B cell (primary cell): ENCODE results near the gene CARD10. TPM values are rescaled to one million over a fixed set of nuclear protein-coding genes. Genes with fewer than 3 reads are reported as not detected.

Experiments
- ATAC-seq: fragments of 200-7000 bp; cut with Tn5 transposase; one replicate; pipeline ENCODE4 v1.10.0; 2021; ENCODE audit warnings: low read depth, mild to moderate bottlenecking, moderate number of reproducible peaks, moderate library complexity
- CTCF ChIA-PET: fragments of 350-600 bp; sonication (Branson Sonifier 250); formaldehyde crosslinking; loops from one replicate; lab custom pipeline; 2021; ENCODE audit warnings: antibody characterized with exemption, inconsistent platforms; lab: Charles Lee
- POLR2A ChIA-PET: fragments of 350-600 bp; sonication (Branson Sonifier 250); formaldehyde crosslinking; loops from one replicate; lab custom pipeline; 2021; ENCODE audit warnings: antibody characterized with exemption; lab: Charles Lee
- DNase-seq: peaks from one replicate; pipeline ENCODE4 v3.0.0; 2013
- H2AFZ ChIP-seq: 2 replicates; pipeline ENCODE4 v1.6.1; 2012; ENCODE audit warnings: mild to moderate bottlenecking, low read depth, low read length; ENCODE audit not compliant: insufficient read depth, poor library complexity, severe bottlenecking
- H3K27ac ChIP-seq, 2 donors: 1 replicate in 1 of 2; 2 replicates in 1 of 2; pipeline ENCODE4 v1.5.1; 2012 to 2013; ENCODE audit warnings: low read length in 2 of 2, mild to moderate bottlenecking in 2 of 2, moderate library complexity in 1 of 2
- H3K27me3 ChIP-seq, 4 experiments: fragments of 200-600 bp in 1 of 4; sonication (generic) in 1 of 4; replicated peaks in 1 of 4; 1 replicate in 2 of 4; 2 replicates in 2 of 4; pipeline versions ENCODE4 v1.6.1 to v1.7.0; 2013 to 2016; ENCODE audit warnings: low read length in 3 of 4, mild to moderate bottlenecking in 2 of 4, mixed read lengths in 1 of 4, moderate library complexity in 1 of 4; ENCODE audit not compliant: insufficient read depth in 4 of 4, control insufficient read depth in 3 of 4; ENCODE audit errors: control extremely low read depth in 1 of 4
- H3K36me3 ChIP-seq, 2 experiments: replicated peaks in 1 of 2; 1 replicate in 1 of 2; 2 replicates in 1 of 2; pipeline versions ENCODE4 v1.6.1 to v1.7.1; 2013; ENCODE audit warnings: low read length in 1 of 2; ENCODE audit not compliant: insufficient read depth in 2 of 2, control insufficient read depth in 1 of 2; ENCODE audit errors: control extremely low read depth in 1 of 2, extremely low read depth in 1 of 2
- H3K4me1 ChIP-seq, 2 donors: fragments of 200-600 bp in 1 of 2; sonication (generic) in 1 of 2; 1 replicate in 1 of 2; 2 replicates in 1 of 2; pipeline versions ENCODE4 v1.5.1 to v1.6.1; 2013 to 2017; ENCODE audit warnings: low read length in 2 of 2; ENCODE audit not compliant: control insufficient read depth in 2 of 2, insufficient read depth in 2 of 2
- H3K4me2 ChIP-seq: replicated peaks from 2 replicates; pipeline ENCODE3; 2012; ENCODE audit warnings: mild to moderate bottlenecking, low read depth, low read length; ENCODE audit not compliant: poor library complexity, severe bottlenecking
- H3K4me3 ChIP-seq, 5 experiments: fragments of 200-600 bp in 1 of 5; sonication (generic) in 1 of 5; 1 replicate in 3 of 5; 2 replicates in 2 of 5; pipeline versions ENCODE4 v1.5.1 to v1.7.0; 2011 to 2016; ENCODE audit warnings: low read length in 4 of 5, mild to moderate bottlenecking in 4 of 5, low read depth in 2 of 5, control low read depth in 1 of 5, moderate library complexity in 1 of 5; ENCODE audit not compliant: insufficient read depth in 1 of 5; ENCODE audit errors: control extremely low read depth in 1 of 5, extremely low read depth in 1 of 5
- H3K79me2 ChIP-seq: fragments of 200-600 bp; sonication (generic); one replicate; pipeline ENCODE4 v1.6.0; 2016; ENCODE audit warnings: low read length; ENCODE audit not compliant: control insufficient read depth, insufficient read depth
- H3K9ac ChIP-seq: fragments of 200-600 bp; sonication (generic); 2 replicates; pipeline ENCODE4 v1.6.1; 2017; ENCODE audit warnings: mild to moderate bottlenecking, low read length, moderate library complexity
- H3K9me3 ChIP-seq, 3 donors: one replicate each; pipeline versions ENCODE4 v1.6.1 to v1.7.1; 2013; ENCODE audit warnings: low read length in 2 of 3; ENCODE audit not compliant: control insufficient read depth in 2 of 3, insufficient read depth in 1 of 3; ENCODE audit errors: control extremely low read depth in 1 of 3
- H4K20me1 ChIP-seq: 2 replicates; pipeline ENCODE4 v1.6.0; 2012; ENCODE audit warnings: mild to moderate bottlenecking, low read length; ENCODE audit not compliant: insufficient read depth, control insufficient read depth, poor library complexity, severe bottlenecking
- H3K27ac Mint-ChIP-seq: one replicate; pipeline ENCODE4 v1.8.0; 2021; ENCODE audit warnings: mixed read lengths
- H3K27me3 Mint-ChIP-seq: one replicate; pipeline ENCODE4 v1.8.0; 2021; ENCODE audit warnings: mixed read lengths
- H3K4me1 Mint-ChIP-seq: one replicate; pipeline ENCODE4 v1.8.0; 2021; ENCODE audit warnings: mixed read lengths
- H3K4me3 Mint-ChIP-seq: one replicate; pipeline ENCODE4 v1.8.0; 2021; ENCODE audit warnings: mixed read lengths
- H3K9me3 Mint-ChIP-seq: one replicate; pipeline ENCODE4 v1.8.0; 2022; ENCODE audit warnings: mixed read lengths; ENCODE audit not compliant: insufficient read depth
- EZH2 ChIP-seq: IDR thresholded peaks from 2 replicates; pipeline ENCODE4 v1.6.1; 2012; ENCODE audit warnings: borderline replicate concordance, low read depth, mild to moderate bottlenecking, moderate library complexity, low read length; ENCODE audit not compliant: insufficient read depth, poor library complexity, severe bottlenecking
- WGBS: methylation state at CpG from one replicate; pipeline ENCODE4 v1.1.5; 2013; ENCODE audit warnings: missing lambda C conversion rate; ENCODE audit not compliant: insufficient coverage; 5-methylcytosine and 5-hydroxymethylcytosine counted together
- intact Hi-C: fragments of 100-400 bp; cut with micrococcal nuclease; formaldehyde crosslinking; loops from one replicate; pipeline ENCODE4 v1.10.0; 2022
- polyA plus RNA-seq: library from polyadenylated mRNA; depleted of rRNA; stranded (reverse); fragments of >200 nt; gene quantifications from 2 replicates; pipeline ENCODE4 v1.2.3, GENCODE V29; 2012
- total RNA-seq, 2 donors: library from RNA; stranded (reverse); fragments of 120-200 nt in 1 of 2; gene quantifications; 1 replicate in 1 of 2; 2 replicates in 1 of 2; pipeline versions ENCODE4 v1.2.3 to v1.2.4, GENCODE V29; 2013 to 2022
- TF ChIP-seq, protein P1 (sequence below): fragments of 200-600 bp; IDR thresholded peaks from one replicate; pipeline ENCODE4 v1.8.0; 2022; ENCODE audit warnings: antibody characterized with exemption, mild to moderate bottlenecking

The CARD10 gene
- total and polyA plus RNA-seq, 2 donors (not counting 1 experiment from before 2014, with no cell fraction given) = not detected

DNA sequence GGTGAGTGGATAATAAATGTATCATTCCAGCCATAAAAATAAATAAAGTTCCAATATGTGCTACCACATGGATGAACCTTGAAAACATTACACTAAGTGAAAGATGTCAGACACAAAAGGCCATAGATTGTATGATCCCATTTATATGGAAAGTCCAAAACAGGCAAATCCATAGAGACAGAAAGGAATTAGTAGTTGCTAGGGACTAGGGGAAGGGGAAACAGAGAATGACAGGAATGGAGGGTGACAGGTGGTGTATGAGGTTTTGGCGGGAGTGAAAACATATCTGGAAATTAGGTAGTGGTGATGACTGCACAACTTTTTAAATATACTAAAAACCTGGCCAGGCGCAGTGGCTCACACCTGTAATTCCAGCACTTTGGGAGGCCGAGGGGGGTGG is 15.2 kb upstream of the CARD10 start:
- no peaks in the 10 kb centered on the region for H3K79me2 ChIP-seq
- peaks cover 17 to 21% of the 10 kb centered on the region in 2 donors for H3K4me1 ChIP-seq
- ChIA-PET CTCF (interaction anchor here (0.6 to 1.7 kb wide), 2 partner anchors 32 to 227 kb away, joined by 3 to 6 read pairs; no protein-coding TSS in a partner anchor), POLR2A (no interaction called here)
- no peak for DNase-seq
- WGBS = no CpG with 5 or more reads among the region's 3 CpGs
- H3K36me3 ChIP-seq = no peaks in the 10 kb centered on the region
- H3K4me1 Mint-ChIP-seq = peaks cover 19% of the 10 kb centered on the region
- H3K27ac ChIP-seq = no peak overlapping the region
- no peak overlapping the region for H2AFZ ChIP-seq
- H3K9me3 Mint-ChIP-seq = no peaks in the 10 kb centered on the region
- no peaks in the 10 kb centered on the region for H3K9me3 ChIP-seq
- H3K27me3 ChIP-seq = no peaks in the 10 kb centered on the region
- intact Hi-C loops = no loop called here
- no peak for ATAC-seq
- no peak overlapping the region for H3K4me3 ChIP-seq
- H3K27ac Mint-ChIP-seq = no peak overlapping the region
- no peak overlapping the region for H3K4me2 ChIP-seq
- H3K27me3 Mint-ChIP-seq = peaks cover 17% of the 10 kb centered on the region
- TF ChIP-seq, protein P1, sequence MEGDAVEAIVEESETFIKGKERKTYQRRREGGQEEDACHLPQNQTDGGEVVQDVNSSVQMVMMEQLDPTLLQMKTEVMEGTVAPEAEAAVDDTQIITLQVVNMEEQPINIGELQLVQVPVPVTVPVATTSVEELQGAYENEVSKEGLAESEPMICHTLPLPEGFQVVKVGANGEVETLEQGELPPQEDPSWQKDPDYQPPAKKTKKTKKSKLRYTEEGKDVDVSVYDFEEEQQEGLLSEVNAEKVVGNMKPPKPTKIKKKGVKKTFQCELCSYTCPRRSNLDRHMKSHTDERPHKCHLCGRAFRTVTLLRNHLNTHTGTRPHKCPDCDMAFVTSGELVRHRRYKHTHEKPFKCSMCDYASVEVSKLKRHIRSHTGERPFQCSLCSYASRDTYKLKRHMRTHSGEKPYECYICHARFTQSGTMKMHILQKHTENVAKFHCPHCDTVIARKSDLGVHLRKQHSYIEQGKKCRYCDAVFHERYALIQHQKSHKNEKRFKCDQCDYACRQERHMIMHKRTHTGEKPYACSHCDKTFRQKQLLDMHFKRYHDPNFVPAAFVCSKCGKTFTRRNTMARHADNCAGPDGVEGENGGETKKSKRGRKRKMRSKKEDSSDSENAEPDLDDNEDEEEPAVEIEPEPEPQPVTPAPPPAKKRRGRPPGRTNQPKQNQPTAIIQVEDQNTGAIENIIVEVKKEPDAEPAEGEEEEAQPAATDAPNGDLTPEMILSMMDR = no peak
- no peak for TF ChIP-seq EZH2
- no peak overlapping the region for H3K4me3 Mint-ChIP-seq
- H4K20me1 ChIP-seq = no peaks in the 10 kb centered on the region
- H3K9ac ChIP-seq = no peak overlapping the region

DNA sequence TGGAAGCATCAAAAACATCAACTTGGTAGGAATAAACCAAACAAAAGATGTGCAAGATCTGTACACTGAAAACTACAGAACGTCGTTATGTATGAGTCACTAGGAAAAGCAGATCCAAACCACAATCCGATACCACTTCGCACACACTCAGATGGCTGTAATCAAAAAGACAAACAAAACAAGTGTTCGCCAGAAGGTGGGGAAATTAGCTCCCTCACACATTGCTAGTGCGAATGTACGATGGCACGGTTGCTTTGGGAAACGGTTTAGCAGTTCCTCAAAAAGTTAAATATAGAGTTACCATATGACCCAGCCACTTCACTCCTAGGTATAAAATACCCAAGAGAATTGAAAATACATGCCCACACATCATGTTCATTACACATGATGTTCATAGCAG is 14.8 kb upstream of the CARD10 start:
- ATAC-seq = no peak
- no peak for TF ChIP-seq EZH2
- TF ChIP-seq, protein P1 = no peak
- Histone ChIP-seq H3K4me1 (peaks cover 16% of the 10 kb centered on the region in 2 donors), H3K27ac (no peak overlapping the region), H4K20me1 (no peaks in the 10 kb centered on the region), H3K9me3 (no peaks in the 10 kb centered on the region), H3K4me2 (no peak overlapping the region), H3K9ac (no peak overlapping the region), H3K36me3 (no peaks in the 10 kb centered on the region), H3K27me3 (no peaks in the 10 kb centered on the region), H2AFZ (no peak overlapping the region), H3K4me3 (no peak overlapping the region), H3K79me2 (no peaks in the 10 kb centered on the region)
- ChIA-PET CTCF (interaction anchor here (0.6 to 1.7 kb wide), 2 partner anchors 32 to 227 kb away, joined by 3 to 6 read pairs; no protein-coding TSS in a partner anchor), POLR2A (no interaction called here)
- no peak overlapping the region for H3K27ac Mint-ChIP-seq
- no peak for DNase-seq
- peaks cover 17% of the 10 kb centered on the region for H3K27me3 Mint-ChIP-seq
- intact Hi-C loops = no loop called here
- peaks cover 17% of the 10 kb centered on the region for H3K4me1 Mint-ChIP-seq
- H3K4me3 Mint-ChIP-seq = no peak overlapping the region
- no peaks in the 10 kb centered on the region for H3K9me3 Mint-ChIP-seq
- WGBS = 0% methylated on average over 3 of the region's 9 CpGs
